GM10248 (cell line): ENCODE data around the gene FAM117A.
"Not testable (repeated sequence)": the region's sequence is repeated elsewhere in the genome, so short reads cannot be mapped to it uniquely, and the experiment has no call there.

Experiments
- CTCF ChIA-PET: fragments of 300-600 bp; sonication (Branson Sonifier 250); formaldehyde crosslinking; extraction: SDS; loops from one replicate; lab custom pipeline; 2021; ENCODE audit warnings: antibody characterized with exemption; lab: Yijun Ruan, JAX
- POLR2A ChIA-PET: fragments of 350-650 bp; sonication (Branson Sonifier 250); formaldehyde crosslinking; extraction: SDS; loops from one replicate; lab custom pipeline; 2020; ENCODE audit warnings: antibody characterized with exemption; lab: Yijun Ruan, JAX
- DNase-seq: peaks from one replicate; pipeline ENCODE4 v3.0.0; 2012; ENCODE audit errors: extremely low spot score
- CTCF ChIP-seq: IDR thresholded peaks from 2 replicates; pipeline ENCODE4 v1.5.1; 2012; ENCODE audit warnings: mild to moderate bottlenecking, low read depth; ENCODE audit errors: extremely low read depth, missing control alignments, control extremely low read depth

Gene FAM117A

GRCh38 chr17:49677134-49677932 is 86.6 kb downstream of the FAM117A start:
- no peak for TF ChIP-seq CTCF
- POLR2A ChIA-PET = interaction anchor here (0.5 to 0.8 kb wide), 14 partner anchors 34 to 1591 kb away, joined by 3 to 13 read pairs (median 5); partner anchors contain the start of genes FAM117A and KAT7
- peak; percentile 95 for DNase-seq
- CTCF ChIA-PET = interaction anchor here (0.5 to 1.0 kb wide), 5 partner anchors 9 to 107 kb away, joined by 3 to 4 read pairs (median 3); no protein-coding TSS in a partner anchor

GRCh38 chr17:49676276-49676868 is 87.6 kb downstream of the FAM117A start:
- ChIA-PET POLR2A (interaction anchor here (0.7 kb wide), 1 partner anchor 606 kb away, joined by 3 read pairs; no protein-coding TSS in a partner anchor), CTCF (interaction anchor here (0.9 to 2.5 kb wide), 4 partner anchors 15 to 106 kb away, joined by 4 to 11 read pairs (median 5); partner anchors contain the start of gene SLC35B1)
- TF ChIP-seq CTCF = no peak
- DNase-seq = peak; percentile 85

DNA sequence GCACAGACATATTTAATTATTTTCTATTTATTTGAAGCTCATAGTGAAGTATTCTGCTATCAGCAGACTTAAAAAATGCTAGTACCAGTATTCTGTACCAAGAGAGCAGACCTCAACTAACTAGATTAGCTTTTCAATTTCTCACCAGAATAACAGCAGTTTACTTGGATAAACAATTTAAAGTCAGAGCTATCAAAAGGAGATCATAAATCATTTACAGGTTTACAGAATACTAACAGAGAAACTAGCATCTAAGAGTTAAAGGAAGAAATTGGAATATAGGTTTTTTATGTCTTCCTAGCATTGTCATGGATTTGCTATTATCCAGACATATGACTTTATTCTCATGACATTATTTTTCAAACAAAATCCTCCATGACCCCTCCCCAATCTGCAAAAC is 89.4 kb downstream of the FAM117A start:
- no peak for TF ChIP-seq CTCF
- DNase-seq = no peak
- CTCF ChIA-PET = interaction anchor here (0.7 to 2.5 kb wide), 10 partner anchors 13 to 239 kb away, joined by 3 to 11 read pairs (median 4); partner anchors contain the start of gene SLC35B1
- POLR2A ChIA-PET = no interaction called here

GRCh38 chr17:49673679-49674078 is 90.3 kb downstream of the FAM117A start:
- POLR2A ChIA-PET = not testable (repeated sequence)
- CTCF ChIA-PET = interaction anchor here (1.0 to 2.5 kb wide), 5 partner anchors 12 to 238 kb away, joined by 3 to 11 read pairs (median 4); no protein-coding TSS in a partner anchor

GRCh38 chr17:49670641-49671040 is 93.3 kb downstream of the FAM117A start:
- POLR2A ChIA-PET = no interaction called here
- CTCF ChIA-PET = interaction anchor here (1.0 to 1.5 kb wide), 8 partner anchors 8 to 101 kb away, joined by 3 to 6 read pairs (median 4); no protein-coding TSS in a partner anchor
- no peak for DNase-seq
- no peak for TF ChIP-seq CTCF

More at GRCh38 chr17:49673679-49674078, 90.3 kb downstream of the FAM117A start:
- not testable (repeated sequence) for DNase-seq

DNA sequence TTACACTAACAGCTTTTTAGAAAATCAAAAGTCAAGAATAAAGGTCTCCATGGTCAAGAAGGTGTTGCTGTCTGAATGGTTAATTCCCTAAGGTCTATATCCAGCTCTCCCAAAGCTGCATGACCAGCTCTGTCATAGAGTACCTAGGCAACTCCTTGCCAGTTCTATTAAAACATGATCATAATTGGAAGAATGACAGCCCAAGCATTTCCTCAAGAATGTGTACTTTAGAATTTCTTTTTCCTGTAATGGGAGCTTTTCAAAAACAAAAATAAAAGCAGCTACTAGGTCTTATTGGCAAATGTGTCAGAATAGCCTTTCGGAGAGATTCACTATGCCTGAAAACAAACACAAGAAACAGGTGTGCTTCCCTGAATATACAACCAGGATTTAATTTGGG is 93.9 kb downstream of the FAM117A start:
- no peak for TF ChIP-seq CTCF
- CTCF ChIA-PET = interaction anchor here (1.0 to 1.6 kb wide), 9 partner anchors 9 to 101 kb away, joined by 3 to 4 read pairs (median 3); no protein-coding TSS in a partner anchor
- POLR2A ChIA-PET = no interaction called here
- DNase-seq = no peak
